Cardiac muscle cell (in vitro differentiated cells and primary cell): ENCODE results near the gene CADPS2. TPM values are rescaled to one million over a fixed set of nuclear protein-coding genes. Genes with fewer than 3 reads are reported as not detected.

Experiments used
- DNase-seq, 2 donors: peaks; one replicate each; pipeline versions ENCODE4 v3.0.0 to v3.0.0-alpha.2; 2010 to 2017; ENCODE audit warnings: low read depth in 1 of 2, low spot score in 1 of 2
- H3K27ac ChIP-seq: fragments of 200-600 bp; sonication (generic); 2 replicates; pipeline ENCODE4 v1.5.1; 2016
- H3K27me3 ChIP-seq: fragments of 200-600 bp; sonication (generic); 2 replicates; pipeline ENCODE4 v1.6.0; 2016; ENCODE audit warnings: control low read depth
- H3K36me3 ChIP-seq: fragments of 200-600 bp; sonication (generic); 2 replicates; pipeline ENCODE4 v1.5.1; 2016; ENCODE audit warnings: control low read depth
- H3K4me1 ChIP-seq: fragments of 200-600 bp; sonication (generic); 2 replicates; pipeline ENCODE4 v1.8.1; 2017; ENCODE audit warnings: low read depth, mild to moderate bottlenecking, mixed run types
- H3K4me3 ChIP-seq: fragments of 200-600 bp; sonication (generic); 2 replicates; pipeline ENCODE4 v1.5.1; 2016; ENCODE audit warnings: mild to moderate bottlenecking
- H3K9me3 ChIP-seq: fragments of 200-600 bp; sonication (generic); 2 replicates; pipeline ENCODE4 v1.5.1; 2017; ENCODE audit warnings: low read depth, mild to moderate bottlenecking, control low read depth
- CTCF ChIP-seq: IDR thresholded peaks from 2 replicates; pipeline ENCODE4 v1.5.1; 2012; ENCODE audit warnings: low read depth, mild to moderate bottlenecking, low read length
- polyA plus RNA-seq: library from polyadenylated mRNA; unstranded; fragments of >200 nt; fragmentation: Nextera tagmentation; extraction: Ambion mirVana; gene quantifications from 2 replicates; pipeline ENCODE4 v1.2.1, GENCODE V29; 2016
- total RNA-seq: library from RNA; depleted of rRNA; stranded (reverse); fragments of >200 nt; gene quantifications from 2 replicates; pipeline ENCODE4 v1.2.3, GENCODE V29; 2016

Gene CADPS2
- total and polyA plus RNA-seq, 2 experiments from 2014 or later = 15.0 to 17.2 TPM

- no peak for TF ChIP-seq CTCF
- Histone ChIP-seq H3K36me3 (no peaks in the 10 kb centered on the region), H3K9me3 (no peaks in the 10 kb centered on the region), H3K27ac (no peak overlapping the region), H3K4me1 (no peaks in the 10 kb centered on the region), H3K4me3 (no peak overlapping the region), H3K27me3 (no peaks in the 10 kb centered on the region)
- DNase-seq = no peak
These were observed 179.4 kb downstream of the CADPS2 start for GRCh38 chr7:122706836-122707235.

- no peaks in the 10 kb centered on the region for H3K27me3 ChIP-seq
- no peak for TF ChIP-seq CTCF
- no peak within 1 kb of the TSS for H3K27ac ChIP-seq
- H3K9me3 ChIP-seq = no peaks in the 10 kb centered on the region
- H3K4me1 ChIP-seq = no peaks in the 10 kb centered on the region
- no peak for DNase-seq
- no peak within 1 kb of the TSS for H3K4me3 ChIP-seq
- no peaks in the 10 kb centered on the region for H3K36me3 ChIP-seq
These were observed 183.3 kb downstream of the CADPS2 start, which contains the start of gene RNF148 for GRCh38 chr7:122702872-122703510. Gene RNF148, minus strand, starts transcription at chr7:122702922. Its CDS starts 172 bp downstream, at chr7:122702750.

- H3K4me1 ChIP-seq = no peaks in the 10 kb centered on the region
- no peak within 1 kb of the TSS for H3K4me3 ChIP-seq
- H3K9me3 ChIP-seq = no peaks in the 10 kb centered on the region
- DNase-seq = no peak
- no peaks in the 10 kb centered on the region for H3K36me3 ChIP-seq
- no peaks in the 10 kb centered on the region for H3K27me3 ChIP-seq
- TF ChIP-seq CTCF = no peak
- H3K27ac ChIP-seq = no peak within 1 kb of the TSS
These were observed 187.2 kb downstream of the CADPS2 start, which contains the start of gene RNF133 for GRCh38 chr7:122699017-122699416. Gene RNF133, minus strand, starts transcription at chr7:122699117. Its CDS starts 199 bp downstream, at chr7:122698918.

- H3K4me3 ChIP-seq = no peak overlapping the region
- no peaks in the 10 kb centered on the region for H3K4me1 ChIP-seq
- H3K9me3 ChIP-seq = no peaks in the 10 kb centered on the region
- no peak for TF ChIP-seq CTCF
- no peaks in the 10 kb centered on the region for H3K27me3 ChIP-seq
- H3K36me3 ChIP-seq = no peaks in the 10 kb centered on the region
- DNase-seq = no peak
- H3K27ac ChIP-seq = no peak overlapping the region
These were observed 190.4 kb downstream of the CADPS2 start for GRCh38 chr7:122695816-122696215.

GRCh38 chr7:122694697-122695096, 191.6 kb downstream of the CADPS2 start:
- H3K4me1 ChIP-seq = no peaks in the 10 kb centered on the region
- H3K36me3 ChIP-seq = no peaks in the 10 kb centered on the region
- DNase-seq = no peak
- no peak overlapping the region for H3K27ac ChIP-seq
- TF ChIP-seq CTCF = no peak
- H3K4me3 ChIP-seq = no peak overlapping the region
- H3K27me3 ChIP-seq = no peaks in the 10 kb centered on the region
- H3K9me3 ChIP-seq = no peaks in the 10 kb centered on the region
